IPS-18a (cell line): ENCODE data around the gene CEMIP2.

Source experiments
- H3K27ac ChIP-seq: one replicate; pipeline ENCODE4 v1.5.1; 2013; ENCODE audit warnings: low read length
- H3K27me3 ChIP-seq: one replicate; pipeline ENCODE4 v1.6.1; 2013; ENCODE audit warnings: mild to moderate bottlenecking, low read length; ENCODE audit not compliant: control insufficient read depth, insufficient read depth
- H3K36me3 ChIP-seq: one replicate; pipeline ENCODE4 v1.6.1; 2013; ENCODE audit warnings: low read depth, low read length; ENCODE audit not compliant: control insufficient read depth
- H3K4me1 ChIP-seq: one replicate; pipeline ENCODE4 v1.6.1; 2013; ENCODE audit warnings: low read depth, low read length; ENCODE audit not compliant: control insufficient read depth
- H3K4me3 ChIP-seq: one replicate; pipeline ENCODE4 v1.5.1; 2013; ENCODE audit warnings: low read length
- H3K9ac ChIP-seq: one replicate; pipeline ENCODE4 v1.6.1; 2013; ENCODE audit warnings: mild to moderate bottlenecking, low read length, moderate library complexity
- H3K9me3 ChIP-seq: one replicate; pipeline ENCODE4 v1.6.1; 2013; ENCODE audit warnings: low read depth, low read length; ENCODE audit not compliant: control insufficient read depth

CEMIP2 gene

DNA sequence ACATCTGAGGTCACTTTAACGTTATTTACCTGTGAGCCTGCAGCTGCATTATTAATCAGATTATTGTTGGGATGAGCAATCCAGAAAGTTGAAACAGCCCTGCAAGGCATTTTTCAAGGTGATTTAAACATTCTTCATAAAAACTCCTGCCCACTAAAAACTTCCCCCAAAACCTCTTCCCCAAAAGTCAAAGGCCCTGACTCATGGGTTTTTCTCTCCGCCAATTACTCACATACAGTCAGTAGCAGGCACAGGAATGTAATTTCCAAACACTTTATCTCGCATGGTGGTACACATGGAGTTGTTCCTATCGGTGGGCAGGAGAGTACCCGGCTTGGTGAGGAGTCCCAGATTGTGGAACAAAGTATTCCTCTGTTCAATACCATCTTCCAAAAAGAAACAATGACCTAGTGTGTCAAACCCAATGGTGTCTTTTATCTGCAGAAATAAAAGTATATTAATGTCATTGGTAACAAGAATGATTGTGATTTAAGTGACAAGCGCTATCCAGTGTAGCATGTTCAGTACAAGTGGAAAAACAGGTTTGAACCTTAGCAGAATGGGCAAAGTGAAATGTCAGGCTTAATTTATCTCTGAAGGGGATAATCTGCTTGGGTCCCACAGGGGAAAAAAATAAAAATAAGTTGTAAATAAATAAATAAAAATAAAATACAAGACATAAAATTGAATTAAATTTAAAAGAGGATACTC lies 38.3 kb downstream of the CEMIP2 start:
- H3K36me3 ChIP-seq = peaks cover 79% of the 10 kb centered on the region

DNA sequence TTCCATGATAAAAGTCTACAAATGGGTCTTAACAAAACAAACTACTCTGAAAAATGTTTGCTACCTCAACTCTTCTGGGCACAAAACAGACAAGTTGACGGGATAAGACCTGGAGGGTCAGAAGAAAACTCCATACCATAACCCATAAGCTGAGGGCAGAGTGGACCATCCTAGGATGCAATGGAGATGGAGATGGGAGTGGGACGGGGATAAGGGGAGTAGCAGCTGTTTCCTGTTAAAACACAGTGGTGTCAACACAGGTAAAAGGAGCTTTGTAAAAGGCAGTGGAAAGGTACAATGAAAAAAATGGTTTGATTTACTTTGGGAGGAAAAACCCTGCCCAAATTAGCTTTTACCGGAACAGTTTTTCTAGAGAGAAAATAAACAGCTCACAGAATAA lies 41.6 kb downstream of the CEMIP2 start:
- Histone ChIP-seq H3K9me3 (no peaks in the 10 kb centered on the region), H3K9ac (no peak overlapping the region), H3K4me1 (no peaks in the 10 kb centered on the region), H3K4me3 (no peak overlapping the region), H3K27me3 (no peaks in the 10 kb centered on the region), H3K27ac (no peak overlapping the region), H3K36me3 (peaks cover 87% of the 10 kb centered on the region)

More for the DNA sequence above, 38.3 kb downstream of the CEMIP2 start:
- H3K4me3 ChIP-seq = no peak overlapping the region
- no peaks in the 10 kb centered on the region for H3K9me3 ChIP-seq
- H3K27me3 ChIP-seq = no peaks in the 10 kb centered on the region
- no peak overlapping the region for H3K27ac ChIP-seq
- H3K4me1 ChIP-seq = peaks cover 7% of the 10 kb centered on the region
- no peak overlapping the region for H3K9ac ChIP-seq

DNA sequence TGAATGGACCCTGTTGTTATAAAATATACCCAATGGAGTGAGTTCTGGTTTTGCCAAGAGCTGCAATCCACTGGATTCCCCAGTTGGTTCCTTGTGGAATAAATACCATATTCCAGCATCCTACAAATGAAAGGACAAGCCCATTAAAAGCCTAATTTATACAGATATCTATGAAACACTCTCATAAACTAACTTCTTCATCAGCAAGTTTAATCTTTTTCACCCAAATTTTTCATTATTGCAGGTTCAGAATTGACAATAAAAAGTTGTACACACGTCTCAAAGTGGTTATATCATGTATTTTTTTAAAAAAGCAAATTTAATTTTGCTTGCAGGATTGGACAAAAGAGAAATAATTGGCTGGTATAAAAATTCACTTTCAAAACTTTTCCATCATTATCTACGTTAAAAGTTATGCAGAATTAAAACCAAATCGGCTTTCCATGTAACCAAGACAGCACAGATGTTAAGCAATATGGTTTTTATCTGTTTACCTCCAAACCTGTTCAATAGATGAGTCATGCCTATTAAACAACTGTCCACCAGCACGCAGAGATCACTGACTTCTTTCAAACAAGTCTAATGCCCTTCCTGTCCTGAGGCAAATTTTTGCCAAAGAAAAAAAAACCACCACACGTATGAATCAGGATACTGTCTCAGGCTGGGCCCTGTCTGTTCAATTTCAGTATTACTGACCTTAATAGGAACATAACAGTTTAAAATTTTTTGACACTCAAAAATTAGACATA lies 42.5 kb downstream of the CEMIP2 start:
- H3K27ac ChIP-seq = no peak overlapping the region

GRCh38 chr9:71721855-71722254 lies 46.5 kb downstream of the CEMIP2 start:
- Histone ChIP-seq H3K36me3 (peaks cover 77% of the 10 kb centered on the region), H3K9me3 (no peaks in the 10 kb centered on the region), H3K27me3 (no peaks in the 10 kb centered on the region), H3K27ac (no peak overlapping the region), H3K9ac (no peak overlapping the region), H3K4me3 (no peak overlapping the region), H3K4me1 (no peaks in the 10 kb centered on the region)

More for the DNA sequence above, 42.5 kb downstream of the CEMIP2 start:
- Histone ChIP-seq H3K9ac (no peak overlapping the region), H3K9me3 (no peaks in the 10 kb centered on the region), H3K27me3 (no peaks in the 10 kb centered on the region), H3K4me1 (no peaks in the 10 kb centered on the region), H3K36me3 (peaks cover 84% of the 10 kb centered on the region), H3K4me3 (no peak overlapping the region)

- H3K9me3 ChIP-seq = no peaks in the 10 kb centered on the region
- H3K4me1 ChIP-seq = no peaks in the 10 kb centered on the region
- no peaks in the 10 kb centered on the region for H3K27me3 ChIP-seq
- no peak overlapping the region for H3K4me3 ChIP-seq
- H3K27ac ChIP-seq = no peak overlapping the region
- no peak overlapping the region for H3K9ac ChIP-seq
- H3K36me3 ChIP-seq = peaks cover 65% of the 10 kb centered on the region
Measured at GRCh38 chr9:71719562-71719961, 48.8 kb downstream of the CEMIP2 start.

DNA sequence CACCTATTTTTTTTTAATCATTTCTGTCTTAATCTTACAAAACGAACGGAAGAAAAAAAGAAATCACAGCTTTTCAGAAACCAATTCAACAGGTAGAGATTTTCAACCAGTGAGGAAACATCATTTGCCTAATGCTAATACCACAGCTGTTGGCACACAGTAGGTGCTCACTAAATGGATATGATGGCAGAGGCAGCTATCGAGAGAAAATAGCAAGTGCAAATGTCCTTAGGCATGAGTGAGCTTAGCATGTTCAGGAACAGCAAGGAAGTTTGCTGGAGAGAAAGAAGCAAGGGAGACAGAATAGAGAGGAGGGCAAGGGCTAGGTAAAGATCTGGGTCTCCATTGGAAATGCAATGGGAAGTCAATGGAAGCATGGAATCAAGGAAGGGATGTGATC lies 49.2 kb downstream of the CEMIP2 start:
- Histone ChIP-seq H3K36me3 (peaks cover 64% of the 10 kb centered on the region), H3K4me1 (no peaks in the 10 kb centered on the region), H3K4me3 (no peak overlapping the region), H3K27ac (no peak overlapping the region), H3K27me3 (no peaks in the 10 kb centered on the region), H3K9me3 (no peaks in the 10 kb centered on the region), H3K9ac (no peak overlapping the region)

GRCh38 chr9:71716138-71716909 lies 52.0 kb downstream of the CEMIP2 start:
- Histone ChIP-seq H3K36me3 (peaks cover 63% of the 10 kb centered on the region), H3K9me3 (no peaks in the 10 kb centered on the region), H3K27ac (no peak overlapping the region), H3K4me3 (no peak overlapping the region), H3K27me3 (no peaks in the 10 kb centered on the region), H3K9ac (no peak overlapping the region), H3K4me1 (no peaks in the 10 kb centered on the region)

DNA sequence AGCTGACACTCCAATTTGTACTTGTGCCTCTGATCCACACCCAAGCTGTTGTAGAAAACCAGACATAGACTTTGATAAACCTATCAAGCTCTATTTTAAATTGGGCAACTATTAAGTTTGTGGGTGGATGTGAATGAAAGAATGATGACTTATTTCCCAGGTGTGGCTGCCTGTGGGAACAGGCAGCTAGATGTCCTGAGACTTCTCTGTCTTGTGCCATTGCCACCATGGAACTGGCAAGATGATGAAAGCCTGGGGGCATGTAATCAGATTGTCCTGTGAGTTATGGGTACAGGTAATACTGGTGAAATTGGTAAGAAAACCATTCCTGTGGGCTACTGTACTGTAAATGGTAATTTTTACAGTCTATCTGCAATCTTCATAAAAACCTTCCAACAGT lies 57.5 kb downstream of the CEMIP2 start:
- H3K36me3 ChIP-seq = peaks cover 67% of the 10 kb centered on the region
- H3K9ac ChIP-seq = no peak overlapping the region
- H3K9me3 ChIP-seq = no peaks in the 10 kb centered on the region
- H3K4me1 ChIP-seq = no peaks in the 10 kb centered on the region
- H3K27me3 ChIP-seq = no peaks in the 10 kb centered on the region
- H3K4me3 ChIP-seq = no peak overlapping the region
- no peak overlapping the region for H3K27ac ChIP-seq

DNA sequence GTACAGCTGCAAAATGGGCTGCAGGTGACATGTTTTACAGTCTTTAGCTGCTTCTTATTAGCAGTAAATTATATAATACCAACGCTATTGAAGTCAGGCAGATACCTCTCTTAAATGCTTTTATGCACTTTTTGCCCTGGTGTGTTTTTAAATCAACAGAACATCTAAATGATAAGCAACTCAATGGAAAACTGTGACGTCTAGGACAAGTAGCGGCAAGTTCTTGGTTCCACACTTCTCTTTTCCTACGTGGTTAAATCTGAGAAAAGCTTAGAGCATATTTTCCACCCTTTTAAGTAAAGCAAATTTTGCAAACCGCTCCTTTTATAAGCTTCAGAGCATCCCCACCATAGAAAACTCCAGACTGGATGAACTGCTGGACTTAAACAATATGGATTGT lies 58.1 kb downstream of the CEMIP2 start:
- H3K9ac ChIP-seq = no peak overlapping the region
- H3K9me3 ChIP-seq = no peaks in the 10 kb centered on the region
- H3K4me1 ChIP-seq = no peaks in the 10 kb centered on the region
- H3K36me3 ChIP-seq = peaks cover 65% of the 10 kb centered on the region
- H3K27me3 ChIP-seq = no peaks in the 10 kb centered on the region
- no peak overlapping the region for H3K4me3 ChIP-seq
- H3K27ac ChIP-seq = no peak overlapping the region

DNA sequence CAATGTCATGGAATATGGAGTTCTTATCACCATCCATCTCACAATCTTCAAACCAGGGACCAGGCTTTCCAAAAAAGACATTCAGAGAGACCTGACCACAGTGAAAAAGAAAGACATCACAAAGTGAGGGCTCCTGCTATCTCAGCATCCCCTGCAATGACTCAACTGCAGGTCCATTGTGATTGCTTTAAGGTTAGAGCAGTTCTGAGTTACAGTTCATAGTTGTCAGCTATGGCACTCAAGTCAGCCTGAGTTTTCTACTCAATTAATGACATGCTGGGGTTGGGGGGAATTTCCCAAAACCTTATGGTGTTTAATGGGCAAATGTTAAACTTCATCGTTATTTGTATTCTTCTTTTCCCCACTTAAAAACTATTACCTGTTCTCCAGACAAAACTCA lies 58.9 kb downstream of the CEMIP2 start:
- Histone ChIP-seq H3K27ac (no peak overlapping the region), H3K36me3 (peaks cover 64% of the 10 kb centered on the region), H3K9me3 (no peaks in the 10 kb centered on the region), H3K27me3 (no peaks in the 10 kb centered on the region), H3K4me1 (no peaks in the 10 kb centered on the region), H3K9ac (no peak overlapping the region), H3K4me3 (no peak overlapping the region)

DNA sequence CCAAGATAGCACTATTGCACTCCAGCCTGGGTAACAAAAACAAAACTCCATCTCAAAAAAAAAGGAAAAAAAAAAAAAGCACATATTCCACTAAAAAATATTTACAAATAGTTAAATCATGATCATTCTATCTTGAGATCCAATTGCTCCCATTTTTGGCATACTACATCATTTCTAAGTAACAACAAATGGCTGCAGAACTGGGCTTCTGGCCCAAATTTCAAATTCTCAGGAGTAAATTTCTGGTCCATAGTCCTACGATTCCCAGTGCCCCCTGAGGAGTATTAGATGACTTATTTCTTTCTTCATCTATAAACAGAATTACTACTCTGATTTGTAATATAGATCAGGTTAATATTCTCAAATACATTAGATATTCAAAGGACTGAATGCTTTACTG lies 62.1 kb downstream of the CEMIP2 start:
- peaks cover 55% of the 10 kb centered on the region for H3K36me3 ChIP-seq

More for the DNA sequence above, 62.1 kb downstream of the CEMIP2 start:
- no peak overlapping the region for H3K4me3 ChIP-seq
- H3K27ac ChIP-seq = no peak overlapping the region
- no peak overlapping the region for H3K9ac ChIP-seq
- no peaks in the 10 kb centered on the region for H3K27me3 ChIP-seq
- no peaks in the 10 kb centered on the region for H3K4me1 ChIP-seq
- H3K9me3 ChIP-seq = no peaks in the 10 kb centered on the region
